ENCODE measurements around the gene TUBG2. TPM values are rescaled to one million over a fixed set of nuclear protein-coding genes. Genes with fewer than 3 reads are reported as not detected.
"Not testable (repeated sequence)": the region's sequence is repeated elsewhere in the genome, so short reads cannot be mapped to it uniquely, and the experiment has no call there.

The TUBG2 gene
- 8.2 TPM for total RNA-seq

DNA sequence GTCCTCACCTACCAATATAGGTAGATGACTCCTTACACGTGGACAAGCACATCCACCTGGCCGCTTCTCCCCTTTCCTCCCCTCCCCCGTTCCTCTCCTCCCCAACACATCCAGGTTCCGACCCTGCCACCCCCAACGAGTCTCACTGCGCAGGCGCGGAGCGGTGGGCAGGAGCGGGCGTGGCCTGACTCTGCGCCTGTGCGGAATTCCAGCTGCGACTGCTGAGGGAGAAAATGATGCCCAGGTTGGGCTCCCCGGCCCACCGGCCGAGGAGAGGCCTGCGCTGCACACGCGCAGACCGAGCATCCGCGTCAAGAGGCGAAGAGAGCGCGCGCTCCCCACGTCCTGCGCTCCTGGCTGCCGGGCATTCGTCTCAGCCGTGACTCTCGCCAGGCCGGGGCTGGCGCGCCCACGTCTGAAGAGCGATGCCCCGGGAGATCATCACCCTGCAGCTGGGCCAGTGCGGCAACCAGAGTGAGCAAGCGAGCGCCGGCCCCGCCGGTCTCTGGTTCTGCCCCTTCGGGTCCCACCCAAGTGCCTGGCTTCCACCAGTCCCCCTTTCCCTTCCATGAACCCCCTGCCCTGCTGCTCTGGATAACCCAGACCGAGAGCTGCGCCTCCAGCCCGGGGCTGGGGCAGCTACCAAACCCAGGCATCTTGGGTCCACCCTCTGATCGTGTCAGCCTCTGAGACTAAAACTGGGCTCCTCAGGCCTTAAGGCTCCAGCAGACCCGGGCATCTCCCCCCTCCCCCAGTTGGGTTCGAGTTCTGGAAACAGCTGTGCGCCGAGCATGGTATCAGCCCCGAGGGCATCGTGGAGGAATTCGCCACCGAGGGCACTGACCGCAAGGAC is at the start of gene TUBG2:
Gene TUBG2 (plus strand): TSS at position 206 of the 853 bp plus-strand sequence. CDS start 220 bp downstream, at position 426.
- DNase-seq (ENCODE audit: low spot score in 2 of 2) (peak; percentile 85 to 91), FAIRE-seq (no peak)

DNA sequence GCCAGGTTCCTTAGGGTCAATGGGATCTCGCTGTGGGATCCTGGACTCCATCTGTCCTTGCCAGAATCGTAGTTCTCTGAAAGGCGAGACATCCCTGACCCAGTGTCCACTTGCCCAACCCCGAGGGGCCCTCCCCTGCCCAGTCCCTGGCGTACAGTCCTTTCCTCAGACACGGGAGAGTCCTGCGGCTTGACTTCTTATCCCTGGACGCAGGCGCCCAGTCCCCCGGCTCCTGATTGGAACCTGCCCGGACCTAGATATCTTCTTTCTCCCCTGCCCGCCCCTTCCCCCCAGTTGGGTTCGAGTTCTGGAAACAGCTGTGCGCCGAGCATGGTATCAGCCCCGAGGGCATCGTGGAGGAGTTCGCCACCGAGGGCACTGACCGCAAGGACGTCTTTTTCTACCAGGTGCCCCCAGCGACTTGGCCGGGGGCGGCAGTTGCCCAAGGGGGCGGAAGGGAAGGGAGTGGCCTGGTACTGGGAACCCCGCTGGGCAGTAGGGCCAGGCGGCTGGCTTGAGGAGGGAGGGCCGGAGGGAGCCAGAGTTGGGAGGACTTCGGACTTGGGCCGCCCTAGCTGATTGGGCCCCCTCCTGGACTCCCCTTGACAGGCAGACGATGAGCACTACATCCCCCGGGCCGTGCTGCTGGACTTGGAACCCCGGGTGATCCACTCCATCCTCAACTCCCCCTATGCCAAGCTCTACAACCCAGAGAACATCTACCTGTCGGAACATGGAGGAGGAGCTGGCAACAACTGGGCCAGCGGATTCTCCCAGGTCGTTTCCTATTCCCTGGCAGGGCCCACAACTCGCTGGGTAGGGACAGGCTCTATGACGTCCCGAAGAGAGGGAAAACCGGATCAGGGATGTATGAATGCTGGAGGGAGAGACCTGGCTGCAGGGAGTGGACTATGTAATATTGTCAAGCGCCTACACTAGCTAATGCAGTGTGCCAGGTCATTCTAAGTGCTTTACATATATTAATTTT is 49.0 kb upstream of the TUBG2 start:
- DNase-seq (ENCODE audit: low spot score in 2 of 2); FAIRE-seq: not testable (repeated sequence)

GRCh38 chr17:42612013-42612412 is 47.1 kb upstream of the TUBG2 start:
- FAIRE-seq (no peak), DNase-seq (ENCODE audit: low spot score in 2 of 2) (no peak)

DNA sequence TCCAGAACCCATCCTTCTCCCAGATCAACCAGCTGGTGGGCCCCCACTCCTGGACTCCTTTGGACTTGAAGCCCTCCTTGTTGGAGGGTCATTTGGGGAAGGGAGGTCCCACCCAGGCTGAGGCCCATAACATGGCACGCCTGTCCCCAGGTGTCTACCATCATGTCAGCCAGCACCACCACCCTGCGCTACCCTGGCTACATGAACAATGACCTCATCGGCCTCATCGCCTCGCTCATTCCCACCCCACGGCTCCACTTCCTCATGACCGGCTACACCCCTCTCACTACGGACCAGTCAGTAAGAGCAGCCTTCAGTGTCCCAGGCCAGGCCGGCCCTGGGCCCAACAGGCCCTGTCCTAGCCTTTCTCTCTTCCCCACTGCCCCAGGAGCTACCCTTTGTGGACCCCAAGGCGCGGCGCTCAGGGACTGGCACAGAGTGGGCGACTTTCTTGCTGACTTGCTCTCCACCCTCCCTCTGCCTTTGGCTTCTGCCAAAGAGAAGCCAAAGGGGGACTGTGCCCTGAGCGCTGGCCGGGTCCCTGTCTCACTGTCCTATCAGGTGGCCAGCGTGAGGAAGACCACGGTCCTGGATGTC is 45.3 kb upstream of the TUBG2 start:
- DNase-seq (ENCODE audit: low spot score in 2 of 2) = no peak
- FAIRE-seq = no peak

DNA sequence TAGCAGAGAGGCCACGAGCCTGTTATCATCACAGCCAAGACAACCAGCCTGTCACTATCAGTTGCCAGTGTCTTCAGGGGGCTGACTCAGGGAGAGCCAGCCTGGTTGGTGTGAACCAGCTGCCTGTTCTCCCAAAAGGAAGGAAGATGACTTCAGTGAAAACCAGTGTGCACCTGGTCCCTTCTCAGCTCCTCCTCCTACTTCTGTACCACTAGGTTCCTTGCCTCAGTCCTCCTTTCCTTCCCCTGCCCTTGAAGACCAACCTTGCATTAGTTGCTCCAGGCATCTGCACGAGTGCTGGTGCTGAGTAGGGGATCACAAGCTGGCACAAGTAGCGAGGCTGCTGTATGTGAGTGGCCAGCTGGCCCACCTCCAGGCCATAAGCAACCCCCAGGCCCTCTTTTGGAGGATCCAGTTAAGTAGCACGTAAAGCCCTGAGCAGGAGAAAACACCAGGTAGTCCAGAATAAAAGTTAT is 41.1 kb upstream of the TUBG2 start:
- DNase-seq (ENCODE audit: low spot score in 2 of 2) (no peak), FAIRE-seq (no peak)

- no peak for DNase-seq (ENCODE audit: low spot score in 2 of 2)
- FAIRE-seq = no peak
These were observed 40.5 kb upstream of the TUBG2 start for GRCh38 chr17:42618442-42619150.

GRCh38 chr17:42621987-42622386 is 37.1 kb upstream of the TUBG2 start:
- FAIRE-seq; DNase-seq (ENCODE audit: low spot score in 2 of 2): not testable (repeated sequence)

DNA sequence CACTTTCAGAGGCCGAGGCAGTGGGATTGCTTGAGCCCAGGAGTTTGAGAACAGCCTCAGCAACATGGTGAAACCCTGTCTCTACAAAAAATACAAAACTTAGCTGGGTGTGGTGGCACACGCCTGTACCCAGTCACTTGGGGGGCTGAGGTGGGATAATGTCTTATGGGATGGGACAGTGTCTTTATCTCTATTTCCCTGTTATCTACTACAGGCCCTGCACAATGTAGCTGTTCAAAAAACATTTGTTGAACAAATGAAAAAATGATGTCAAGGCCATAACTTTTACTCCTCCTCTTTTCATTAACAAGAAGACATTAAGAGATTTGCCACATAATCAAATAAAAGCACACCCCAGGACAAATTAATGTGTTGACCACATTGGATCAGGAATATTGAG is 35.8 kb upstream of the TUBG2 start:
- FAIRE-seq (no peak), DNase-seq (ENCODE audit: low spot score in 2 of 2) (no peak)

DNA sequence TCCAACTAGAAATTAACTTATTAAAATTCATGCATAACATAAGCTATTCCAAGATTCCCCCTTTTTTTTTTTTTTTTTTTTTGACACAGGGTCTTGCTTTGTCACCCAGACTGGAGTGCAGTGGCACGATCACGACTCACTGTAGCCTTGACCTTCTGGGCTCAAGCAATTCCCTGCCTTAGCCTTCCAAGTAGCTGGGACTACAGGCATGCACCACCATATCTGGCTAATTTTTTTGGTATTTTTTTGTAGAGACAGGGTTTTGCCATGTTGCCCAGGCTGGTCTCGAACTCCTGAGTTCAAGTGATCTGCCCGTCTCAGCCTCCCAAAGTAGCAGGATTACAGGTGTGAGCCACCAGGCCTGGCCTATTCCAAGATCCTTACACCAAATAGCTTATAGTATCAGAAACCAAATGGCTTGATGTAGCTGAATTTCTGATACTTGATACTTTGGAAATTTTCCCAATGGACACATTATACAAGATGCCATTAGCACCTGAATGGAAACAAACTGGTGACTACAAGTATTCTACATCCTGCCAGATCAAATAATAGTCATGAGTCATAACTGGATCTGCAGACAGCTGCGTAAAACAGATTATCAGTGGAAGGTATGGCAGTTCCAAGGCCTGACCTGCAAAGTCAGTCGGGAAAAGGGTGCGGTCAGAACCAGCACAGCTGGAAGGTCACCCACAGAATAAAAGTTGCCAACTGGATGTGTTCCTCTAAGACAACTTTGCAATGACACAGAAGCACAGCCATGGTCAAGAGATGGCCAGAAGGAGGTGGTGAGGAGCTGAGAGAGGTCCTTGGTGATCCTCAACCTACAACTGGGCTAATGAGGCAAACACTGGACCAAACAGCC is 35.1 kb upstream of the TUBG2 start:
- FAIRE-seq (no peak), DNase-seq (ENCODE audit: low spot score in 2 of 2) (no peak)

- DNase-seq (ENCODE audit: low spot score in 2 of 2); FAIRE-seq: not testable (repeated sequence)
These were observed 31.9 kb upstream of the TUBG2 start for GRCh38 chr17:42627032-42627764.

- no peak for FAIRE-seq
- DNase-seq (ENCODE audit: low spot score in 2 of 2) = no peak
These were observed 29.6 kb upstream of the TUBG2 start for GRCh38 chr17:42629411-42630009.

- DNase-seq (ENCODE audit: low spot score in 2 of 2) (no peak), FAIRE-seq (no peak)
These were observed 26.1 kb upstream of the TUBG2 start for GRCh38 chr17:42632949-42633444.

DNA sequence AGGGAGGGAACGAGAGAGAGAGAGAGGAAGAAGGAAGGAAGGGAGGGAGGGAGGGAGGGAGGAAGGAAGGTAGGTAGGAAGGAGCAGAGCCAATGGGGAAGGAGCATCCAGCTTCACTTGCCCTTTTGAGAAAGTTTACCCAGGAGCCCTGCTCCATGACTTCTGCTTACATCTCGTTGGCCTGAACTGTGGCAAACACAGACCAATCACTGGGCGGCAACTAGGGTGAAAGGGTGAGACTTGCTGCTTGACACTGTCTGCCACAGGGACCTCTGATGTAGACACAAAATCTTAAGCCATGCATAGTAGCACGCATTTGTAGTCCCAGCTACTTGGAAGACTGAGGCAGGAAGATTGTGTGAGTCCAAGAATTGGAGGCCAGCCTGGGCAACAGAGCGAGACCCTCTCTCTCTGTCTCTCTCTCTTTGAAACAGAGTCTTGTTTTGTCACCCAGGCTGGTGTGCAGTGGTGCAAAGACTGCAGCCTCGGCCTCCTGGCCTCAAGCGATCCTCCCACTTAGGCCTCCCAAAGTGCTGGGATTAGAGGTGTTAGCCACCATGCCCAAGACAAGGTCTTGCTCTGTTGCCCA is 19.5 kb upstream of the TUBG2 start:
- no peak for FAIRE-seq
- no peak for DNase-seq (ENCODE audit: low spot score in 2 of 2)

DNA sequence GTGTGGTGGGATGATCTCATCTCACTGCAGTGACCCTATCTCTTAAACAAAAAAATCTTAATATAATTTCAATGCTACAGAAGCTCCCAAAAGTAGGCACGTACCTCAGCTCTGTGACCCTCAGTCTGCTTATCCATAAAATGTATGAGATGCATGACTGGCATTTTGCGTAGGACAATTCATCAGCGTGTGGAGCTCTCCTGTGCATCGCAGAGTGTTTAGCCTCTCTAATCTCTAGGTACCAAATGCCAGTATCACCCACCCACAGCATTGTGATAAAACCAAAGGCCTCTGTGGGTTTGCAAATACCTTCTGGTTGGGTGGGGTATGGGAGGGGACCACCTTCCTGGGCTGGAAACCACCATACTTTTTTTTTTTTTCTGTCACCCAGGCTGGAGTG is 19.0 kb upstream of the TUBG2 start:
- FAIRE-seq (no peak), DNase-seq (ENCODE audit: low spot score in 2 of 2) (no peak)

DNA sequence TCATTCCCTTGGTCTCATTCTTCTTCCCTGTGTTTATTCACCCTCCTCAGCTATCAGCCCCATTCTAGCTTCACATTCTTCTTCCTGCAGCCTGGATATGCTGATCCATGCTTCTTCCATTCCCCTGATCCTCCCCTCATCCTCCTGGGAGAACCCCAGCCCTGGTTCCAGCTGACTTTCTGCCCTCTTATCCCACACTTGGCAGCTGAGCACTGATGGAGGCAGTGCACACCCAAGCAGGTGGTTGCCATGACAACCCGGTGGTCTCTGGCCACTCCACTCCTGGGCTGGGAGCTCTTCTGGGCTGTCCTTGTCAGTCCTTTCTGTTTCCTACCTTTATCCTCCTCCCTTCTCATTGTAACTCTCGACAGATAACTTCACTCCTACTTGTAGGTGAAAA is 16.7 kb upstream of the TUBG2 start:
- DNase-seq (ENCODE audit: low spot score in 2 of 2) (no peak), FAIRE-seq (no peak)

DNA sequence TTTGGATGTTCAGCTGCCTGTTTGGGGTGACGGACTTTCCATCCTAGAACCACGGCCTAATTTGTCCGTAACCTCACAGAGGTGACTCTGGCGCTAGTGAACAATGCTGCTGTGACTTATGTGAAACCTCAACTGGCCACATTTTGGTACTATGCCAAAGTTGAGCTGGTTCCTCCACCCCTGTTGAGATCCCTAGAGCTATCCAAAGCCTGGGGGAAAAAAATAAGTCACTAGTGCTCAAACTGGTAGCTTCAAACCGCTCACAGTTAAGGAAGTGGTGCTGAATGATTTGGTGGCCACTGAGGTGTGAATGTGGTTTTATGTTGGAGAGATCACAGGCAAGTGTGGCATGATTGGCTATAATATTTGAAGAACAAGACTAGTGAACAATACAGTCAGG is 11.3 kb upstream of the TUBG2 start:
- DNase-seq (ENCODE audit: low spot score in 2 of 2) (no peak), FAIRE-seq (no peak)

- no peak for DNase-seq (ENCODE audit: low spot score in 2 of 2)
- FAIRE-seq = no peak
These were observed 7.7 kb upstream of the TUBG2 start for GRCh38 chr17:42651392-42651791.
